Thoracic aorta (tissue), 2 donors: ENCODE measurements around the gene CPZ. TPM values are rescaled to one million over a fixed set of nuclear protein-coding genes. Genes with fewer than 3 reads are reported as not detected.
"Not testable (repeated sequence)": the region's sequence is repeated elsewhere in the genome, so short reads cannot be mapped to it uniquely, and the experiment has no call there.

ENCODE experiments used
- ATAC-seq: fragments of 150-250 bp; one replicate; pipeline ENCODE4 v1.8.0; 2017; ENCODE audit warnings: low read depth; ENCODE audit not compliant: insufficient number of reproducible peaks, low FRiP score
- DNase-seq: peaks from one replicate; pipeline ENCODE4 v3.0.0-alpha.2; 2020; ENCODE audit warnings: low spot score
- H3K27ac ChIP-seq, 2 donors: fragments of 200-600 bp; sonication (generic); 1 replicate in 1 of 2; 2 replicates in 1 of 2; pipeline ENCODE4 v1.5.1; 2016; ENCODE audit warnings: mild to moderate bottlenecking in 2 of 2, moderate library complexity in 2 of 2
- H3K27me3 ChIP-seq: fragments of 200-600 bp; sonication (generic); replicated peaks from 2 replicates; pipeline ENCODE4 v1.6.0; 2016; ENCODE audit warnings: mild to moderate bottlenecking; ENCODE audit not compliant: insufficient read depth
- H3K36me3 ChIP-seq: fragments of 200-600 bp; sonication (generic); one replicate; pipeline ENCODE4 v1.5.1; 2016
- H3K4me1 ChIP-seq, 2 donors: fragments of 200-600 bp; sonication (generic); 1 replicate in 1 of 2; 2 replicates in 1 of 2; pipeline versions ENCODE4 v1.5.1 to v1.6.0; 2016; ENCODE audit warnings: low read depth in 2 of 2, mild to moderate bottlenecking in 1 of 2; ENCODE audit not compliant: control insufficient read depth in 1 of 2
- H3K4me3 ChIP-seq: fragments of 200-600 bp; sonication (generic); 2 replicates; pipeline ENCODE4 v1.5.1; 2016; ENCODE audit warnings: mild to moderate bottlenecking
- H3K9me3 ChIP-seq: fragments of 200-600 bp; sonication (generic); 2 replicates; pipeline ENCODE4 v1.5.1; 2016
- CTCF ChIP-seq: fragments of 200-600 bp; sonication (generic); IDR thresholded peaks from one replicate; pipeline ENCODE4 v1.5.1; 2019; ENCODE audit warnings: antibody characterized with exemption
- total RNA-seq, 2 donors: library from RNA; depleted of rRNA; stranded (reverse); fragments of >200 nt; gene quantifications; one replicate each; pipeline versions ENCODE4 v1.1.0 to v1.2.3, GENCODE V29; 2016

CPZ gene
- total RNA-seq, 2 donors from 2014 or later: 3.0 to 6.1 TPM

- no peak for TF ChIP-seq CTCF
- DNase-seq (no peak), ATAC-seq (no peak)
- Histone ChIP-seq H3K9me3 (no peaks in the 10 kb centered on the region), H3K4me1 (no peaks in the 10 kb centered on the region), H3K36me3 (no peaks in the 10 kb centered on the region), H3K4me3 (no peak overlapping the region), H3K27me3 (no peaks in the 10 kb centered on the region), H3K27ac (no peak overlapping the region)
Observed at GRCh38 chr4:8574796-8575370, 17.7 kb upstream of the CPZ start.

GRCh38 chr4:8575457-8575856, 17.1 kb upstream of the CPZ start:
- ATAC-seq (no peak), DNase-seq (no peak)
- H3K27ac ChIP-seq: no peak overlapping the region
- H3K4me3 ChIP-seq: no peak overlapping the region
- H3K36me3 ChIP-seq: no peaks in the 10 kb centered on the region
- no peak for TF ChIP-seq CTCF
- H3K4me1 ChIP-seq: no peaks in the 10 kb centered on the region
- H3K9me3 ChIP-seq: no peaks in the 10 kb centered on the region
- no peaks in the 10 kb centered on the region for H3K27me3 ChIP-seq

GRCh38 chr4:8576591-8576990, 16.0 kb upstream of the CPZ start:
- not testable (repeated sequence) for DNase-seq, H3K27ac ChIP-seq, ATAC-seq

GRCh38 chr4:8577046-8577445, 15.5 kb upstream of the CPZ start:
- no peak for TF ChIP-seq CTCF
- no peak for DNase-seq
- Histone ChIP-seq H3K4me3 (no peak overlapping the region), H3K27me3 (no peaks in the 10 kb centered on the region), H3K27ac (no peak overlapping the region), H3K9me3 (no peaks in the 10 kb centered on the region), H3K36me3 (no peaks in the 10 kb centered on the region), H3K4me1 (no peaks in the 10 kb centered on the region)
- ATAC-seq: no peak

More at GRCh38 chr4:8576591-8576990, 16.0 kb upstream of the CPZ start:
- not testable (repeated sequence) for H3K9me3 ChIP-seq, H3K36me3 ChIP-seq, H3K4me3 ChIP-seq, H3K4me1 ChIP-seq, H3K27me3 ChIP-seq

GRCh38 chr4:8577972-8578371, 14.6 kb upstream of the CPZ start:
- DNase-seq (no peak), ATAC-seq (no peak)
- H3K27me3 ChIP-seq: no peaks in the 10 kb centered on the region
- H3K4me3 ChIP-seq: no peak overlapping the region
- no peaks in the 10 kb centered on the region for H3K9me3 ChIP-seq
- H3K4me1 ChIP-seq: no peaks in the 10 kb centered on the region
- H3K36me3 ChIP-seq: no peaks in the 10 kb centered on the region
- no peak for TF ChIP-seq CTCF
- H3K27ac ChIP-seq: no peak overlapping the region

- Histone ChIP-seq H3K4me3 (no peak overlapping the region), H3K27ac (no peak overlapping the region), H3K9me3 (no peaks in the 10 kb centered on the region), H3K4me1 (no peaks in the 10 kb centered on the region), H3K36me3 (no peaks in the 10 kb centered on the region), H3K27me3 (no peaks in the 10 kb centered on the region)
- ATAC-seq (no peak), DNase-seq (no peak)
- TF ChIP-seq CTCF: no peak
Observed at GRCh38 chr4:8578717-8579116, 13.8 kb upstream of the CPZ start.
